ENCODE measurements around the gene MGAT4A. TPM values are rescaled to one million over a fixed set of nuclear protein-coding genes. Genes with fewer than 3 reads are reported as not detected.
"Not testable (repeated sequence)": the region's sequence is repeated elsewhere in the genome, so short reads cannot be mapped to it uniquely, and the experiment has no call there.

MGAT4A gene
- total RNA-seq, 2 experiments from 2014 or later, result 10.1 to 15.4 TPM

- peaks cover 46% of the 10 kb centered on the region for H3K4me1 ChIP-seq (ENCODE audit: insufficient read depth, low read length, poor library complexity, severe bottlenecking)
- intact Hi-C loops (cut with micrococcal nuclease; ENCODE audit: unreplicated experiment), result loop anchor here (5.0 to 10.0 kb wide), 2 partner anchors 75 to 108 kb away; no protein-coding TSS in a partner anchor
- H2AFZ ChIP-seq (ENCODE audit: low read length), result peak overlapping the region; percentile 49; the same call in 1 of the 2 replicates
- no peaks in the 10 kb centered on the region for H4K20me1 ChIP-seq (ENCODE audit: insufficient read depth, low read length)
- peak overlapping the region; percentile 89 for H3K4me2 ChIP-seq (ENCODE audit: low read length)
- BruUV-seq (replicated peaks), result TSS peak; percentile 54
- POLR2A ChIA-PET, result no interaction called here
- no peak overlapping the region for H3K27ac ChIP-seq (ENCODE audit: low read depth, low read length, poor library complexity, severe bottlenecking)
- H3K9me2 ChIP-seq (ENCODE audit: insufficient read depth, low read length), result no peaks in the 10 kb centered on the region
- H3K9me3 ChIP-seq (ENCODE audit: low read length), result no peaks in the 10 kb centered on the region
- CTCF ChIA-PET (ENCODE audit: unreplicated experiment), result no interaction called here
- peak overlapping the region; percentile 80 for H3K4me3 ChIP-seq (ENCODE audit: low read depth, low read length, poor library complexity, severe bottlenecking)
- TF ChIP-seq EZH2phosphoT487 (IDR thresholded peaks at IDR 0.05; ENCODE audit: borderline replicate concordance, low read depth, low read length), result no peak
- no peak for TF ChIP-seq CTCF (conservative IDR thresholded peaks at IDR 0.05; ENCODE audit: low read length)
- peaks cover 30% of the 10 kb centered on the region; the same call in 1 of the 2 replicates for H3K79me2 ChIP-seq (ENCODE audit: insufficient read depth, low read depth, low read length)
- H3K36me3 ChIP-seq (ENCODE audit: insufficient read depth, low read length), result peaks cover 5% of the 10 kb centered on the region; the same call in 1 of the 2 replicates
- DNase-seq (ENCODE audit: low spot score), result no peak
Measured at GRCh38 chr2:98729652-98730051, 1.3 kb downstream of the MGAT4A start.

- BruUV-seq (replicated peaks); H2AFZ ChIP-seq (ENCODE audit: low read length); H3K27ac ChIP-seq (ENCODE audit: low read depth, low read length, poor library complexity, severe bottlenecking); H4K20me1 ChIP-seq (ENCODE audit: insufficient read depth, low read length); CTCF ChIA-PET (ENCODE audit: unreplicated experiment); H3K9me2 ChIP-seq (ENCODE audit: insufficient read depth, low read length); H3K36me3 ChIP-seq (ENCODE audit: insufficient read depth, low read length); H3K9me3 ChIP-seq (ENCODE audit: low read length); DNase-seq (ENCODE audit: low spot score); H3K4me3 ChIP-seq (ENCODE audit: low read depth, low read length, poor library complexity, severe bottlenecking): not testable (repeated sequence)
- Histone ChIP-seq H3K4me2 (ENCODE audit: low read length) (peak overlapping the region; percentile 89), H3K79me2 (ENCODE audit: insufficient read depth, low read depth, low read length) (peaks cover 30% of the 10 kb centered on the region; the same call in 1 of the 2 replicates), H3K4me1 (ENCODE audit: insufficient read depth, low read length, poor library complexity, severe bottlenecking) (peaks cover 38% of the 10 kb centered on the region)
- POLR2A ChIA-PET, result interaction anchor here (0.6 to 1.0 kb wide), 2 partner anchors 16 to 1954 kb away, joined by 3 to 4 read pairs; no protein-coding TSS in a partner anchor
- intact Hi-C loops (cut with micrococcal nuclease; ENCODE audit: unreplicated experiment), result loop anchor here (10.0 kb wide), 1 partner anchor 73 kb away; no protein-coding TSS in a partner anchor
Measured at GRCh38 chr2:98728088-98728718, 2.7 kb downstream of the MGAT4A start.

- Histone ChIP-seq H3K36me3 (ENCODE audit: insufficient read depth, low read length) (peaks cover 5% of the 10 kb centered on the region), H3K79me2 (ENCODE audit: insufficient read depth, low read depth, low read length) (peaks cover 30% of the 10 kb centered on the region; the same call in 1 of the 2 replicates), H3K9me3 (ENCODE audit: low read length) (no peaks in the 10 kb centered on the region), H3K27ac (ENCODE audit: low read depth, low read length, poor library complexity, severe bottlenecking) (no peak overlapping the region), H3K4me3 (ENCODE audit: low read depth, low read length, poor library complexity, severe bottlenecking) (no peak overlapping the region), H2AFZ (ENCODE audit: low read length) (no peak overlapping the region), H3K4me1 (ENCODE audit: insufficient read depth, low read length, poor library complexity, severe bottlenecking) (peaks cover 38% of the 10 kb centered on the region), H4K20me1 (ENCODE audit: insufficient read depth, low read length) (no peaks in the 10 kb centered on the region), H3K4me2 (ENCODE audit: low read length) (peak overlapping the region; percentile 89), H3K9me2 (ENCODE audit: insufficient read depth, low read length) (no peaks in the 10 kb centered on the region)
- ChIA-PET POLR2A (interaction anchor here (1.5 kb wide), 1 partner anchor 18 kb away, joined by 4 read pairs; no protein-coding TSS in a partner anchor), CTCF (ENCODE audit: unreplicated experiment) (no interaction called here)
- TF ChIP-seq EZH2phosphoT487 (IDR thresholded peaks at IDR 0.05; ENCODE audit: borderline replicate concordance, low read depth, low read length) (no peak), CTCF (conservative IDR thresholded peaks at IDR 0.05; ENCODE audit: low read length) (no peak)
- intact Hi-C loops (cut with micrococcal nuclease; ENCODE audit: unreplicated experiment), result loop anchor here (10.0 kb wide), 1 partner anchor 73 kb away; no protein-coding TSS in a partner anchor
- BruUV-seq (replicated peaks), result no TSS peak
- no peak for DNase-seq (ENCODE audit: low spot score)
Measured at GRCh38 chr2:98727369-98728087, 3.4 kb downstream of the MGAT4A start.

Data from OCI-LY7 (cell line).